Mucosa of rectum (tissue), 2 donors: ENCODE measurements around the gene SLC49A3.

Source experiments
- H3K27ac ChIP-seq, 2 donors: one replicate each; pipeline ENCODE4 v1.7.0; 2013; ENCODE audit warnings: inconsistent platforms in 2 of 2, low read depth in 2 of 2, low read length in 2 of 2
- H3K27me3 ChIP-seq, 2 donors: one replicate each; pipeline ENCODE4 v1.7.0; 2013; ENCODE audit warnings: low read length in 2 of 2; ENCODE audit not compliant: control insufficient read depth in 2 of 2, insufficient read depth in 2 of 2
- H3K36me3 ChIP-seq, 2 donors: one replicate each; pipeline ENCODE4 v1.7.0; 2013; ENCODE audit warnings: low read length in 2 of 2; ENCODE audit not compliant: control insufficient read depth in 2 of 2, insufficient read depth in 2 of 2
- H3K4me1 ChIP-seq, 2 donors: one replicate each; pipeline ENCODE4 v1.7.0; 2013; ENCODE audit warnings: low read length in 2 of 2, mild to moderate bottlenecking in 1 of 2; ENCODE audit not compliant: control insufficient read depth in 2 of 2, insufficient read depth in 2 of 2
- H3K4me3 ChIP-seq, 2 donors: one replicate each; pipeline ENCODE4 v1.7.0; 2013; ENCODE audit warnings: low read length in 2 of 2
- H3K9ac ChIP-seq, 2 donors: one replicate each; pipeline ENCODE4 v1.7.0; 2013; ENCODE audit warnings: low read length in 2 of 2, low read depth in 1 of 2, mild to moderate bottlenecking in 1 of 2
- H3K9me3 ChIP-seq, 2 donors: one replicate each; pipeline ENCODE4 v1.7.0; 2013; ENCODE audit warnings: low read length in 2 of 2; ENCODE audit not compliant: control insufficient read depth in 2 of 2
- donor health status: healthy.
- donor health status: Normal muscosa, but diverticular disease.

Gene SLC49A3

DNA sequence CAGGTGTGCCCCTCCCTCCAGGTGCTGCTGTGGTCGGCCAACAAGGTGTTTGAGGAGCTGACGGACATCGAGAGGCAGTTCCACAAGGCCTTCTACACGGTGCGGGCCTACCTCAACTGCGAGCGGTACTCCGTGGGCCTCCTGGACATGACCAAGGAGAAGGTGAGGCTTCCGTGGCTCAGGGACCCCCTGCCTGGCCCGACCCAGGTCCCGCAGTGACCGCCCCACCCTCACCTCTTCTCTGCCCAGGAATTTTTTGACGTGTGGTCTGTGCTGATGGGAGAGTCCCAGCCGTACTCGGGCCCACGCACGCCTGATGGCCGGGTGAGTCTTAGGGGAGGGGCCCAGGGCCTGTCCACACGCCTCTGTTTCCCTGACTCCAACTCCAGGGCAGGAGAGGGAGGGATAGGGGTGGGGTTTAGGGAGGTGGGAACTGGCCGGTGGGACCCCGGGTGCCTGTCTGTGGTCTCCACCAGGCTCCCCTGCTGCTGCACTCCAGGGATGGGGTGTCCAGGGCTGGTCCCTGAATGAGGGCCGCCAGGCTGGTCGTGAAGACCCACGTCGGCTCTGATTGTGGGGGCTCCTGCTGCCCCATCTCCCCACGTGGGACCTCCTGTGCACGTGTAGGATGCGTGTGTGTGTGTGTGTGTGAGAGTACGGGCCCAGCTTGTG lies 35.0 kb downstream of the SLC49A3 start:
- no peak overlapping the region for H3K9ac ChIP-seq
- H3K4me1 ChIP-seq: no peaks in the 10 kb centered on the region

DNA sequence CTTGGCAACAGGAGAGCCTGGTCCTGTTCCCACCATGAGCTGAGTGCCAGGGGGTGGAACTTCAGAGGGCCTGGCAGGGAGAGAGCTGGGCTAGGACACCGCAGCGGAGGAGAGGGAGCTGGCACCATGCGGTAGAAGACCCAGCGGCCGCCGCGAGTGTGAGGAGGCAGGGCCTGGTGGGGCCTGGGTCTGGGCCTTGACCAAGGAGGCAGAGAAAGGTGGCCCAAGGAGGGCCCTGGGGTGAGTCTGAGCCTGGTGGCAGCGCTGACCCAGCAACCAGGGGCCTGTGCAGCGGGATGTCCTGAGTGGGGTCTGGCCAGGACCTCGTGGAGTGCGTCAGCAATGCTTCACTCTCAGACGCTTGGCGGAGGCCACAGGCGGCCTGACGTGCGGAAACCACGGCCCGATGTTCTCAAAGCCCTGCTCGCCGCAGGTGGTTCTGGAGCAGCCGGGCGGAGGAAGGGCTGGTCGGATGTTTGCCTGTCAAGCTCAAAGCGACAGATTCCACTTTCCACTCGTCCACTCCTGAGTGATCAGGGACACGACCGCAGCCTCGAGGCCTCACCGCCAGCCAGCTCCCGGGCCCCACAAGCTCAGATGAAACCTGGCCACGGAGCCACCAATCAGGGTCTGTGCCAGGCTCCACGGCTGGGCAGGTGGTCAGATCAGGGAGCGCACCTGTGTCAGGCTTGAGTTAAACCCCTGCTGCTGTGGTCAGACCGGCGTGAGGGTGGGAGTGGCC lies 35.7 kb downstream of the SLC49A3 start:
- no peak overlapping the region for H3K9ac ChIP-seq
- no peaks in the 10 kb centered on the region for H3K9me3 ChIP-seq
- no peaks in the 10 kb centered on the region for H3K36me3 ChIP-seq
- no peak overlapping the region for H3K4me3 ChIP-seq
- H3K27me3 ChIP-seq: peaks cover 3 to 13% of the 10 kb centered on the region in 2 donors
- H3K4me1 ChIP-seq: no peaks in the 10 kb centered on the region
- no peak overlapping the region for H3K27ac ChIP-seq

More for the DNA sequence above, 35.0 kb downstream of the SLC49A3 start:
- Histone ChIP-seq H3K9me3 (no peaks in the 10 kb centered on the region), H3K4me3 (no peak overlapping the region), H3K27ac (no peak overlapping the region), H3K27me3 (peaks cover 3 to 13% of the 10 kb centered on the region in 2 donors), H3K36me3 (no peaks in the 10 kb centered on the region)

DNA sequence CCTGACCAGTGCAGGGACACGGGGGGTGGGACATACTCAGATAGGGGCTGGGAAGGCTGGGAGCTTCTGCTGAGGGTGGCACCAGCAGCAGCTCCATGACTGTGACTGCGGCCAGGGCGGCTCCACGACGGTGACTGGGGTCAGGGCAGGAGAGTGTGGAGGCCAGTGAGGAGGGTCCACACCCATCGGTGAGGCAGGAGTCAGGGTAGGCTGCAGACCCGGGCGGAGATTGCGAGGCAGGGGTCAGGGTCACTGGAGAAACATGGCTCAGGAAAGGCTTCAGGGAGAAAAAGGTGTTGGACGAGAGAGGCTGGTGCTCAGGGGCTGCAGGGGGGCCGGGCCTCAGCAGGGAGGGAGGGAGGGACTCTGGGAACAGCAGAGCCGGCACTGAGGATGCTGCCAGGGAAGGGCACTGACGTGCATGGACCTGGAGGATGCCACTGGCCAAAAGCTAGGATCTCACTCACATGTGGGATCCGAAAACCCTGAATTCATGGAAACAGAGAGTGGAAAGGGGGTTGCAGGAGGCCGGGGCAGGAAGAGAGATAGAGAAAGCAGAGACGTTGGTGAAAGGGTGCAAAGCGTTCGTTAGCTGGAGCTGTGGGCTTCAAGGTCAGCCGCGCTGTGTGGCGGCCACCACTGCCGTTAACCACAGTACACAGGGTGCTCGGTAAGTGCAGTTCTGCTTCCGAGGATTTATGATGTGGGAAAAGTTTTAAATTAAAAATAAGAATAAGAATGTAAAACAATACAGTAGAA lies 36.9 kb downstream of the SLC49A3 start:
- H3K27ac ChIP-seq: no peak overlapping the region
- no peak overlapping the region for H3K4me3 ChIP-seq
- no peaks in the 10 kb centered on the region for H3K36me3 ChIP-seq
- no peaks in the 10 kb centered on the region for H3K9me3 ChIP-seq
- no peak overlapping the region for H3K9ac ChIP-seq
- H3K27me3 ChIP-seq: peaks cover 3 to 13% of the 10 kb centered on the region in 2 donors
- H3K4me1 ChIP-seq: no peaks in the 10 kb centered on the region

DNA sequence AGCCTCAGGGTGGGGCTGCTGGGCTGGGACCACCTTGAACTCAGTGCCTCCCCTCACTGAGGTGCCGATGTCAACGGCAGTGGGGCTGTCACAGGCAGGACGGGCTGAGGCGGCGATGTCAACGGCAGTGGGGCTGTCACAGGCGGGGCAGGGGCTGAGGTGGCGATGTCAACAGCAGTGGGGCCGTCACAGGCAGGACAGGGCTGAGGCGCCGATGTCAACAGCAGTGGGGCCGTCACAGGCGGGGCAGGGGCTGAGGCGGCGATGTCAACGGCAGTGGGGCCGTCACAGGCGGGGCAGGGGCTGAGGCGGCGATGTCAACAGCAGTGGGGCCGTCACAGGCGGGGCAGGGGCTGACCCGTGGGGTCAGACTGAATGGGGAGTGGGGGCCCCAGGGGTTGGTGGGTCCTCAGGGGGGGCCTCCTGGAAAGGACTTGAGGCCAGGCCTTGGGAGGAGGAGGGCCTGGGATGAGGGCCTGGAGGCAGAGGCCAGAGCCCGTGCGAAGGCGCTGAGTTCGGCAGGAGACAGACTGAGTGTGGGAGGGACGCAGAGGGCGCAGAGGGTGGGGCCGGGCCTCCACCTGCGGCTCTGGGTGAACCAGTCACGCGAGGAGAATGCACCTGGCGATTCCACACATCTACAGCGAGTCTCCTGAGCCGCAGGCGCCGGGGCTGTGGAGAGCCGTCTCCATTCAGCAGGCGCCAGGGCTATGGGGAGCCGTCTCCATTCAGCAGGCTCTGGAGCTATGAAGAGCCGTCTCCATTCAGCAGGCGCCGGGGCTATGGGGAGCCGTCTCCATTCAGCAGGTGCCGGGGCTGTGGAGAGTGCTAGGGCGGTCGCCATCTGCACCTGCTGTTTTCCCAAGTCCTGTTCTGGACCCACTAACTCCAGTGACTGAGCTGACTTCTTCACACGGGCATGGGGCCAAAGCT lies 37.7 kb downstream of the SLC49A3 start:
- Histone ChIP-seq H3K27ac (no peak overlapping the region), H3K36me3 (no peaks in the 10 kb centered on the region), H3K27me3 (peaks cover 3 to 13% of the 10 kb centered on the region in 2 donors), H3K9ac (no peak overlapping the region), H3K4me3 (no peak overlapping the region), H3K4me1 (no peaks in the 10 kb centered on the region), H3K9me3 (no peaks in the 10 kb centered on the region)

DNA sequence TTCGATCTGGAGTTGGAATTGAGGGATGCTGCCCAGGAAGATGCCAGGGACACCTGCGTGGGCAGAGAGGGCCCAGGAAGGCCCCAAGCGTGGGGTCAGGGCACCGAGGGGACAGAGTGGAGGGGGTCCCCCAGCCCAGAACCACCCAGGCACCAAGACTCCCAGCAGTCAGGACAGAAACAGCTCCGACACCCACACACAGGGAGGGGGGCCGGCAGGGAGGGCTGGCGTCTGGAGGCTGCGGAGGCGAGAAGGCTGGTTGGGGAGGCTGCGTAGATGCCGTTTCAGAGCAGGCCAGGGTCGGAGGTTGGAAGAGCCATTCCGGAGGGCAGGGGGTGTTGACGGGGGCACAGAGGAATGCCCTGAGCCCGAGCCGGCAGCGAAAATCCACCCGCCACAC lies 38.5 kb downstream of the SLC49A3 start:
- Histone ChIP-seq H3K27me3 (peaks cover 3 to 13% of the 10 kb centered on the region in 2 donors), H3K9ac (no peak overlapping the region), H3K4me3 (no peak overlapping the region)

DNA sequence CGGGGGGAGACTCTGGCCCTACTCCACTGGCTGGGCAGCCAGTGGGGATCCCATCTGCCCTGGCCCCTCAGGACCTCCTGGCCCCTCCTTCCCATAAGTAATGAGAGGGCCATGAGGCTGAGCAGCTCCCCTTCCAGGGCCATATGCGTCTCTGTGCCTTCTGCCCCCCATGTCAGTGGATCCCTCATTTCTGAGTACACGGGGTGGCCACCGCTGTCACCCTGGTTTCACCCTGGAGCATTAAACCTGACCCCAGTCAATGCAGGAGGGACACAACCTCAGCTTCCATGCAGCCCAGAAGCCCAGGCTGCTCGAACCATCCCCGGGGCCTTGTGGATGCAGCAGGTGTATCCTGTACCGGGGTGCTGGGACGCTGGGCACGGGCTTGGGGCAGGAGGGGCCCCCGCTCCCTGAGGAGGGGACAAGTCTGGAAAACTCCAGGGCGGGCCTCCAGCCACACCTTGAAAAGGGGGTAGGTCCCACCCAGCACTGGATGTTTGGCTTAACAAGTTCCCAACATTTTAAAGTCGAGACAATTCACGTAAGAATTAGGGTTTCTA lies 39.1 kb downstream of the SLC49A3 start:
- Histone ChIP-seq H3K4me1 (no peaks in the 10 kb centered on the region), H3K27me3 (peaks cover 3 to 13% of the 10 kb centered on the region in 2 donors), H3K36me3 (no peaks in the 10 kb centered on the region), H3K27ac (no peak overlapping the region), H3K9me3 (no peaks in the 10 kb centered on the region), H3K9ac (no peak overlapping the region), H3K4me3 (no peak overlapping the region)

More for the DNA sequence above, 38.5 kb downstream of the SLC49A3 start:
- Histone ChIP-seq H3K36me3 (no peaks in the 10 kb centered on the region), H3K9me3 (no peaks in the 10 kb centered on the region), H3K27ac (no peak overlapping the region), H3K4me1 (no peaks in the 10 kb centered on the region)

DNA sequence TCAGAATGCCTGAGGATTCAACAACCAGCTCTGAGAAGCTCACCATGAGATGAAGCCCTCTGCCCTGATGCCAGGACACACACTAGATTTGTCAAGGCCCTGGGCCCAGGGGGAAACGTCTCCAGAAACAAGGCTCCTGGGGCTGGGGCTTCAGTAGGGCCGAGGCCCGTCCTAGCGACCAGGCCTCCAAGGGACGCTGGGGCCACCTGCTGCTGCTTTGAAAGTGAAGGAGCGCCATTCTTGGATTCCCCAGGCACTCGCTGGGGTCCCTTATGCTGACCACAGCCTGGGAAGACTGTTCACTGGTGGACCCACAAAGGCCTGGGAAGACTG lies 39.7 kb downstream of the SLC49A3 start:
- peaks cover 3 to 13% of the 10 kb centered on the region in 2 donors for H3K27me3 ChIP-seq
- H3K27ac ChIP-seq: no peak overlapping the region
- no peaks in the 10 kb centered on the region for H3K36me3 ChIP-seq
- no peak overlapping the region for H3K9ac ChIP-seq
- no peaks in the 10 kb centered on the region for H3K4me1 ChIP-seq
- no peak overlapping the region for H3K4me3 ChIP-seq
- H3K9me3 ChIP-seq: no peaks in the 10 kb centered on the region

DNA sequence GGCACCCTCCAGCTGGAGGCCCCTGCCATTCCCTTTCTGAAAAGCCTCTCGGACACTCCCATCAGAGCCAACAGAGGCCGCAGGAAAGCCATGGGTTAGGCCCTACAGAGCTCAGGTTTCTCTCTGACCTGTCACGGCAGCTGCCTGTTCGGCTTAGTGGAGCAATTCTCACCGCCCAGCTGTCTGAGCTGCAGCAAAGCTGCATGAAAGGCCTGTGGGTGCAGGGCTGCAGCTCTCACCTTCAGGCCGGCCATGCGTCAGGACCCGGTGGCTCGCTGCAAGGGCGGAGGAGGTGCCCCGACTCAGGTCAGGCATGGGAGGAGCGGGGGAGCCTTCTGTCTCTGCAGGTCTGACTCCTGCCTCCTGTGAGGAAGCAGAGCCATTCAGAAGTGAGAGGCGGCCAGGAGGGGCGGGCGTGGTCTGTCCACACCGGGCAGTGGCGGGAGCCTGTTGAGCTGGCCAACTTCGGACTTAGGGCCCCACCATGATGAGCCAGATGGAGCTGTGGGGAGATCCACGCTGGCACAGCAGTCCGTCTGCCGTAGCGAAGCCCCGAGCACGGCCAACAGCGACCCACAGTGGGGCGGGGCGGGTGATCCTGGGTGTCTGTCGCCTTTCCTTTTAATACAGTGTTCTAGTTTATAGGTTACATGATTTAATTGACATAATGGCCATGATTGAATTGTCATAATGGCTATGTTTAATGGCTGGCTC lies 40.2 kb downstream of the SLC49A3 start:
- Histone ChIP-seq H3K9me3 (no peaks in the 10 kb centered on the region), H3K27ac (no peak overlapping the region), H3K9ac (no peak overlapping the region), H3K36me3 (no peaks in the 10 kb centered on the region), H3K4me3 (no peak overlapping the region), H3K27me3 (peaks cover 3 to 13% of the 10 kb centered on the region in 2 donors), H3K4me1 (no peaks in the 10 kb centered on the region)

DNA sequence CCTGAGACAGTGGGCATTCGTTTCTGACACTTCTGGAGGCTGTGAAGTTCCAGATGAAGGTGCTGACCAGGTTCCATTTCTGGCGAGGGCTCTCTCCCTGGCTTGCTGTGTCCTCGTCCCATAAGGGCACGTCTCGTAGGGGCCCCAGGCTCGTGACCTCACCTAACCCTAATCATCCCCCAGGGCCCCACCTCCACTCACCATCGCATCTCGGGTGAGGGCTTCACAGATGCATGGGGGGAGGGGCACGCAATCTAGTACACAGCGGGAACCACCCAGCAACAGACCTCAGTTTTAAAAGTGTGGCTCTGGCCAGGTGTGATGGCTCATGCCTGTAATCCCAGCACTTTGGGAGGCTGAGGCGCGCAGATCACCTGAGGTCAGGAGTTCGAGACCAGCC lies 41.5 kb downstream of the SLC49A3 start:
- Histone ChIP-seq H3K4me1 (no peaks in the 10 kb centered on the region), H3K9ac (no peak overlapping the region), H3K9me3 (no peaks in the 10 kb centered on the region), H3K4me3 (no peak overlapping the region), H3K27me3 (peaks cover 3 to 13% of the 10 kb centered on the region in 2 donors), H3K27ac (no peak overlapping the region), H3K36me3 (no peaks in the 10 kb centered on the region)
